HG03045 (cell line): ENCODE measurements around the gene HOXB5.

ENCODE experiments used
- ATAC-seq: cut with Tn5 transposase; IDR thresholded peaks from one replicate; pipeline ENCODE4 v1.9.1; 2021; ENCODE audit warnings: mild to moderate bottlenecking, moderate library complexity; ENCODE audit not compliant: unreplicated experiment

The HOXB5 gene

GRCh38 chr17:48630009-48630924 is 36.7 kb upstream of the HOXB5 start:
- ATAC-seq: no peak

GRCh38 chr17:48629411-48629759 is 35.8 kb upstream of the HOXB5 start:
- ATAC-seq: no peak

GRCh38 chr17:48628649-48629410 is 35.3 kb upstream of the HOXB5 start:
- no peak for ATAC-seq

DNA sequence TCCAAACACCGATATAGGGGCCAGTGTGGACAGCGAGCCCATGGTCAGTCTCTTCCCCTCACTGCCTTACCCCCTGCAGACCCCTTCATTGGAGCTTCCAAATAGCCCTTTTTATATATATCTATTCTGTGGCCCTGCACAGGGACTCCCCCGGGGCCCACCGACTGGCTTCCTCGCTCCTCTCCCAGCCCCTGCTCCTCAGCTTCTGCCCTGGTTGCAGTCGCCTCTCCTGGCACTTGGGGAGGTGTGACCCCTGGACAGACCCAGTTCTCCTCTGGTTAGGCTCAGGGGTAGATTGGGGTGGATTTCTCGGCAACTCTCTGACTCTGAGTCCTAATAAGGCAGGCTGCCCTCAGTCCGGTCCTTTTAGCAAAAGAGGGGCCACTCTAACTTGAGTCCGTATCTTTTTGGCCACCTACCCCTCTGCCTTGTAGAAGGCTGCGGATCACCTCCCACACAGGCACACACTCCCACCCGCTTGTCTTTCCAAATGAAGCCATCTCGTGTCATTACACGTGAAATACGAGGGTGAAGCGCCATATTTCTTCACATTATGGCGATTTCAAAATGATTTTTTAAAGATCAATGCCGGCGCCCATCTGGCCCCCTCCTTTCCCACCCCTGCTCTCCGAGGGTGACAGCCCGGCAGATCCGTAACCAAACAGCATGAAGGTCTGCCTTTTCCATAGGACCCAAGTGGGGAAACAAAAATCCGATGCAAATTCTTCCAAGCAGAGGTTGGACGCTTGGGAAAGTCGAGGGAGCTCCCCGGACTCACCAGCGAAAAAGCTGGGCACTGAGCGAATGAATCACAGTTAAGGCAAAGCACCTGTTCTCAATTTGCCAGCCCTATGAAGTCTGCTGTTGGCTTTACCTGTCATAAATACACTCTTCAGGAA is 34.3 kb upstream of the HOXB5 start:
- ATAC-seq: no peak

DNA sequence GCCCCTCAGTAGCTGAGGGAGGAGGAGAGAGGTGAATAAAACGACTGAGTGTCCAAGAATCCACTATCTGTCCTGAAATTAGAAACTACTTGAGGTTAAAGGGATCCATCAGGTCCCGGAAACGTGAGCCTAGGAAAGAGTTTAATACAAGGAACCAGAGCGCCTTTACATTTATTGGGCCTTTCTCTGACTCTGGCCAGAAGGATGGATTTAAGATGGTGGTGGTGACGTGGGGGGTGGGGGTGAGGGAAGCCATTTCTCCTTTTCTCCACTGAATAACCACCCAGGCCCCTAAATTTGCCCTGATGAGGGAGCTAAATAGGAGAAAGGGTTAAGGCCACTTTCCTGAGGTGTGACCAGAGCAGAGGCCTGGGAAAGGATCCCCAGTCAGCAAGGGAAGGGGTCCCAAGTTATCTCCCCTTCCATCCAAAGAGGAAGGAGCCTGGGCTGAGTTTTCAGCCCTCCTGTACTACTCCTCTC is 33.6 kb upstream of the HOXB5 start:
- no peak for ATAC-seq

GRCh38 chr17:48626245-48627117 is 32.9 kb upstream of the HOXB5 start, which contains the start of gene HOXB9:
TSS of gene HOXB9 (minus strand) at chr17:48626358. CDS start at chr17:48626269, 89 bp downstream.
- no peak for ATAC-seq

- ATAC-seq: no peak
These were observed 32.1 kb upstream of the HOXB5 start for GRCh38 chr17:48625495-48626244.

GRCh38 chr17:48624544-48625494 is 31.2 kb upstream of the HOXB5 start:
- ATAC-seq: no peak

DNA sequence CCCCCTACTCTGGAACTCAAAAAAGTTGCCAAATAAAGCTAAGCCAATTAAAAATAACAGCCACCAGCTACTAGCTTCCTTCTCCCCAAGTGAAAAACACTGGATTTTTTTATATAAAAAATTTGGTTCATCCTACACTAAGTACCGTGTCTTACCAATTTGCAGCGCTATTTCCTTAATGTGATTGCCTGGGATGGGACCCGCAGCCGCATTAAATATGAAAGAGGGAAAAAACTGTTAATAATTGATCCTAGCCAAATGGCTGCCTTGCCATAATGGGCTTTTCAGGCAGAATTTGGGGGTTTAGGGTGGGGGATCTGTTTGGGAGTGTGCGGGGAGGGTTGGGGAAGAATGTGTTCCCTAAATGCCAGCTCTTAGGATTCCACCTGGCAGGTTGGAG is 30.5 kb upstream of the HOXB5 start:
- ATAC-seq: no peak

DNA sequence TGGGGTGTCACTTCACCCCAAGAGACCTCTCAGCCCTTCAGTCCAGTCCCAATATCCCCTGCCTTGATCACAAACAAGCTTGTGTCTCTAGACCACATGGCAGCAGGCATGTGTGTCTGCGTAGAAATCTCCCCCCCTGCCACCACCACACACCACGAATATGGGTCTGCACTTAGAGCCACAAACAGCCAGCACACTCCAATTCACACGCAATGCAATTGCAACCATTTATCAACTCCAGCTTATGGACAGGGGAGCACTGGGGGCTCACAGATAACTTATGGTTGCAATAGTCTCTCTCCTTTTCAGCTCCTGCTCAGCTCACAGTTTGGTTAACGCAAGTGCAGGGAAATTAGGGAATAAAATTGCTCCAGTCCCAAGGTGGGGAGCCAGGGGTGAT is 30.0 kb upstream of the HOXB5 start:
- ATAC-seq: no peak

- ATAC-seq: no peak
These were observed 29.3 kb upstream of the HOXB5 start for GRCh38 chr17:48622857-48623256.

- ATAC-seq: no peak
These were observed 28.1 kb upstream of the HOXB5 start for GRCh38 chr17:48621410-48622392.

- no peak for ATAC-seq
These were observed 27.0 kb upstream of the HOXB5 start for GRCh38 chr17:48620461-48621139.

GRCh38 chr17:48619826-48620449 is 26.4 kb upstream of the HOXB5 start:
- no peak for ATAC-seq

GRCh38 chr17:48618256-48618896 is 24.8 kb upstream of the HOXB5 start:
- no peak for ATAC-seq
